Activated CD8-positive, alpha-beta memory T cell treated with anti-CD3 and anti-CD28 coated beads for 36 hours (primary cell): ENCODE measurements around the gene TLCD4. TPM values are rescaled to one million over a fixed set of nuclear protein-coding genes. Genes with fewer than 3 reads are reported as not detected.
"Not testable (repeated sequence)": the region's sequence is repeated elsewhere in the genome, so short reads cannot be mapped to it uniquely, and the experiment has no call there.

Experiments used
- CTCF ChIA-PET: fragments of 350-600 bp; sonication (Branson Sonifier 250); formaldehyde crosslinking; loops from one replicate; lab custom pipeline; 2021; ENCODE audit warnings: antibody characterized with exemption; lab: Charles Lee
- POLR2A ChIA-PET: fragments of 350-600 bp; sonication (Branson Sonifier 250); formaldehyde crosslinking; loops from one replicate; lab custom pipeline; 2021; ENCODE audit warnings: antibody characterized with exemption; lab: Charles Lee
- total RNA-seq, 2 experiments: library from RNA; stranded (reverse); gene quantifications; one replicate each; pipeline ENCODE4 v1.2.3, GENCODE V29; 2021

Gene TLCD4
- total RNA-seq, 2 experiments from 2014 or later: 0.10 to 0.15 TPM

DNA sequence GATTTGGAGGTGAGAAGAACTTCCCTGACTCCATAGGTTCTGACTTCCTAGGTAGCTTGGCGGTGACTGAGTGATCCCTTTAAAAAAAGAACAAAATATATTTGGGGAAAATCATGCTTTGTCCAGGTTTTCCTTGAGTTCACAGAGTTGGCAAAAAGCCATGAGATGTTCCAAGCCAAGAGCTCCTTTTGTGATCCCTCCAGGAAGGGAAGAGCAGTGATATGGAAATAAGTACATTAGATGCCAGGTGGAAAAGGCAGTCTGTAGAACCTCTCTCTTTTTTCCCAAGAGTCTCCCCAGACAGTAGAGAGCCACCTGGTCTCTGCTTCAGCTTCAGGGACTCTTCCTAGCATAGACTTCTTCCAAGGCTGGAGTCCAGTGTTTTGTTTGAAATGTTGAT, 10.2 kb downstream of the TLCD4 start:
- ChIA-PET POLR2A (no interaction called here), CTCF (no interaction called here)

DNA sequence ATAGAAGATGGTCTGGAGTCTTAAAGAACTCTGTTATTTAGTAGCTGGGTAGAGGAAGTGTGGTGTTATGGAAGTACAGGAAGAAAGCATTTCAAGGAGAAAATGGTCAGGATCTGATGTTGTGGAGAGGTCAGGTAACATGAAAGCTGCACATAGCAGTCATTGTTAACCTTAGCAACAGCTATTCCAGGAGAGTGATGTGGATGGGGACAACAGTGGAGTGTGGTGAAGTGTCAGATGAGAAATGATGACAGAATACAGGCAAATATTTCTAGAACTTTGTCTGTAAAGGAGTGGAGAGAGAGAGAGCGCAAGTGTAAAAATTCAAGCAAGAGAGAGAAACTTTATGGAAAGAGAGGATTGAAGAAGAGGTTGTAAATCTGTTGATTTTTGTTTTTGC, 15.6 kb downstream of the TLCD4 start:
- ChIA-PET POLR2A (no interaction called here), CTCF (no interaction called here)

DNA sequence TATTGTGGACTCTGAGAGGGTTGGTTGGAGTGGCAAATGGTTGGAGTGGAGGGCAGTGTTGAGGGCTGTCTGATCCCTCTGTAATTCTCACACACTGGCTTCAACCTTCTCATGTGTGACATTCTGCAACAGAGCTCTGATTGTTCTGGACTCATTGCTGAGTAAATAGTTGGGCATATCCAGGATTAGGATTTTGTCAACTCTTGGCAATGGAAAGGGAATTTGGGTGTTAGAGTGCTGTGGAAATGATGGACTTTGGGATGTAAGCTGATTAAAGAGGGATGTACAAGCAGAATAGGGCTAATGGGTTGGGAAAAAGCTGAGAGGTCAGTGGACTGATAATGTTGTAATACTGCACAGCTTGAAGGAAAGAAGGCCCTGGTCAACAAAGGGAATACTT, 16.5 kb downstream of the TLCD4 start:
- POLR2A ChIA-PET: no interaction called here
- CTCF ChIA-PET: no interaction called here

DNA sequence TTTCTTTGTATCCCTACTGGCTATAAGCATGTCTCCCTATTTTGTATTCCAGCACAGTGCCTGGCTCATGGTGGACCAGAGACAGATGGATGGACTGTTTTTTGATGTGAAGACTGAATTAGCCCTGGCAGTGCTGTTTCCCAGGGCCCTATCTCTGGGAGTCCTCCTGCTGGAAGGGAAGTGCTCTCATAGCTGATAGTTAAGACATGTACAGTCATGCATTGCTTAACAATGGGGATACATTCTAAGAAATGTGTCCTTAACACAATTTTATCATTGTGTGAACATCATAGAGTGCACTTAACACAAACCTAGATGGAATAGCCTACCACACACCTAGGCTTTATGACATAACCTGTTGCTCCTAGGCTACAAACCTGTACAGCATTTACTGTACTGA, 21.1 kb downstream of the TLCD4 start:
- CTCF ChIA-PET: no interaction called here
- POLR2A ChIA-PET: no interaction called here

DNA sequence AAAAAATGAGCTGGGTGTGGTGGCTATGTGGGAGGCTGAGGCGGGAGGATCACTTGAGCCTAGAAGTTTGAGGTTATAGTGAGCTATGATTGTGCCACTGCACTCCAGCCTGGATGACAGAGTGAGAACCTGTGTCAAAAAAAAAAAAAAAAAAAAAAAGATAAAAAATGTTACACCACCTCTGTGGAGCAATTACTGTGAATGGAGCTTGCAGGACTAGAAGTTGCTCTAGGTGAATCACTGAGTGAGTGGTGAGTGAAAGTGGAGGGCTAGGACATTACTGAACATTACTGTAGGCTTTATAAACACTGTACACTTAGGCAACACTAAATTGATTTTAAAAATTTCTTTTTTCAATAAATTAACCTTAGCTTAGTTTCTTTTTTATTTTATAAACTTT, 21.9 kb downstream of the TLCD4 start:
- CTCF ChIA-PET: interaction anchor here (0.6 to 0.7 kb wide), 3 partner anchors 37 to 165 kb away, joined by 3 read pairs; no protein-coding TSS in a partner anchor
- POLR2A ChIA-PET: no interaction called here

DNA sequence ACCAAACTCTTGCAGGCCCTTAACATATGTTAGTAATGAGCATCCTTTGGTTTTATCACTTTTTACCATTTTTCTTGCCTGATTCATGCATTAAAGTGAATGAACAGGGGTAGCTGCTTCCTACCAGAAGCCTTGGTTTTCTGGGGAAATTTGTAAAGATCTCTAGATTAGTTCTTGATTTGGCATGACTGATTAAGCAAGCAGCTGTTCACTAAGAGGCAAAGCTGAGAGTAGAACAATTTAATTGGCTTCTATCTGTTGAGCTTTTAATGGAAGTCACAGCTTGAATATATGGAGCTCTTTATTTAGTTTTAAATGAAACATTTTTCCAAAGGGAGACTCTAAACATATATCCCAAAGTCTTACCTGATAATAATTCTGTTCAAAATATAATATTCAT, 23.6 kb downstream of the TLCD4 start:
- ChIA-PET POLR2A (no interaction called here), CTCF (no interaction called here)

DNA sequence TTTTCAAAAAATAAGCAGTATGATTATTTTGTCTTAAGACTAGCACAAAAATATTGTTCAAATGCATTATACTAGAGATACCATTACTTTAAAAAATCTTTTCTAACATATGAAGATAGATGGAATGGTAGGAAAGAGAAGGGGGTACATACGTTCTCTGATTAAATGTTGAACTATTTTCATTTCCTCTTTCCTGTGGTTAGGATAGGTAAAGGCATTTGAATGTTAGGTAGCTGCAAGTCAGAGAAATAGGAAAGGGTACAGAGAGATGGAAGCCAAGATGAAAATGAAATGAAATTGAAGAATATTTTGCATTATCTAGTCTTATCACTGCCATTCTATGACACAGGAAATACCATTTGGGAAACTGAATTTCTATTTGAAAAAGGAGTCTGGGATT, 28.3 kb downstream of the TLCD4 start:
- POLR2A ChIA-PET: no interaction called here
- CTCF ChIA-PET: interaction anchor here (0.6 kb wide), 1 partner anchor 131 kb away, joined by 3 read pairs; no protein-coding TSS in a partner anchor

DNA sequence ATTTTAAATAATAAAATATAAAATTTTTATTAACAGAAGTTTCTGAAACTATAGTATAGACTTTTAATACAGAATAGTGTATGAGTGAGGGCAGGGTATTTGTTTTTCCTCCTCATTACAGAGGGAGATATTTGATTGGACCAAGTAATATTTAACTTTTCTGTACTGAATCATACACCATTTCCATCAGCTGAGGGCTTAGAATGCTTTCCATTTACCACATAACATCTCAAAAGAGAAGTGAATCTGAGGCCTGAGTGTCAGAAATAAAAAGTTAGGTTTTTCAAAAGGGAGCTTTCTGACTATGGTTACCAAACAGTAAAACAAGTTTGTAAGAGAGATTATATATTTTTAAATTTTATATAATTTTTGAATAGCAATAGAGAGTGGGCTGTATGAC, 29.5 kb downstream of the TLCD4 start:
- POLR2A ChIA-PET: no interaction called here
- CTCF ChIA-PET: no interaction called here

DNA sequence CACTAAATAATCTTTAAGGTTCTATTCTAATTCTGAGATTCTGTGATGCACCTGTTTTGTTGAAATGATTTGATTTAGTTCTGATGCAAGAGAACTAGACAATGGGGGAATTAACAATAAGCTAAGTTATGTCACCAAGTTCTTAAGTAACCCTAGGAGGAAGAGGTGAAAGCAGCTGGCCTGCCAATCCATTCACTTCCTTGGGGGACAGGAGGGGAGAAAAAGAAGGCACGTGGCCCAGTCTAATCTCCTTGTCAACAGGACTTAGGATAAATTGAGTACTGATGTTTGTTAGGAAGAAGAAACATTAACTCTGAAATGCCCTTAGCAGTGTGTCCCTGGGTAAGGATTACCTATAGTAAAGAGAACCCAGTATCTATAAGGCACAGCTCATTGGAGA, 36.9 kb downstream of the TLCD4 start:
- CTCF ChIA-PET: no interaction called here

DNA sequence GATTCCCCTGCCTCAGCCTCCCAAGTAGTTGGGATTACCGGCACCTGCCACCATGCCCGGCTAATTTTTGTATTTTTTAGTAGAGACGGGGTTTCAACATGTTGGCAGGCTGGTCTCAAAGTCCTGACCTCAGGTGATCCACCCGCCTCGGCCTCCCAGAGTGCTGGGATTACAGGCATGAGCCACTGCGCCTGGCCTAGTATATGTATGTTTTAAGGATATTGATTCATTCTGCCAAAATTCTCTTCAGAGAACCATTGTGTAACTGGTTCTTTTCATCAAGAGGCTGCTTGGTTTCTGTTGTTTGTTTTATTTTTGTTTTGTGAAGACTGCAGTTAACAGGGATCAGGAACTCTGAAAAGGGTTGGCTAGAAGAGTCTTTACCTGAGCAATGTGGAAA, 48.4 kb downstream of the TLCD4 start:
- POLR2A ChIA-PET: not testable (repeated sequence)

More for the DNA sequence above, 36.9 kb downstream of the TLCD4 start:
- POLR2A ChIA-PET: no interaction called here

More for the DNA sequence above, 48.4 kb downstream of the TLCD4 start:
- CTCF ChIA-PET: not testable (repeated sequence)

Other genes with a start within 250 kb of the TLCD4 start
- 1 to 10 TPM; 3.1 to 4.1 TPM for gene CNN3, start 190.2 kb upstream of the TLCD4 start, total RNA-seq
- gene ALG14, start 44.4 kb upstream of the TLCD4 start, total RNA-seq: 1 to 10 TPM; 3.7 to 4.6 TPM
- 10 to 100 TPM; 13.3 to 13.5 TPM for gene RWDD3, start 116.9 kb downstream of the TLCD4 start, total RNA-seq